GM18858 (cell line): Measurements from ENCODE around the gene TOP2B.

Experiments used
- ATAC-seq: cut with Tn5 transposase; IDR thresholded peaks from one replicate; pipeline ENCODE4 v1.9.1; 2021; ENCODE audit not compliant: unreplicated experiment

Gene TOP2B

GRCh38 chr3:25673738-25674298 lies 9.1 kb upstream of the TOP2B start:
- ATAC-seq: no peak

GRCh38 chr3:25665315-25666280 lies 891 bp upstream of the TOP2B start:
- peak; percentile 15 for ATAC-seq

GRCh38 chr3:25663869-25664811 lies 567 bp downstream of the TOP2B start:
- peak; percentile 21 for ATAC-seq

GRCh38 chr3:25663347-25663868 lies 1.3 kb downstream of the TOP2B start:
- peak; percentile 13 for ATAC-seq

GRCh38 chr3:25662736-25663320 lies 1.9 kb downstream of the TOP2B start:
- no peak for ATAC-seq

GRCh38 chr3:25661694-25662437 lies 2.8 kb downstream of the TOP2B start:
- ATAC-seq: no peak

GRCh38 chr3:25658836-25659235 lies 5.9 kb downstream of the TOP2B start:
- no peak for ATAC-seq

GRCh38 chr3:25657293-25657692 lies 7.4 kb downstream of the TOP2B start:
- ATAC-seq: no peak

GRCh38 chr3:25655659-25656058 lies 9.0 kb downstream of the TOP2B start:
- ATAC-seq: no peak

GRCh38 chr3:25654576-25654975 lies 10.1 kb downstream of the TOP2B start:
- no peak for ATAC-seq

GRCh38 chr3:25653322-25653721 lies 11.4 kb downstream of the TOP2B start:
- ATAC-seq: no peak

GRCh38 chr3:25652921-25653320 lies 11.8 kb downstream of the TOP2B start:
- ATAC-seq: no peak

- ATAC-seq: no peak
These were observed 15.5 kb downstream of the TOP2B start for GRCh38 chr3:25648925-25649830.

GRCh38 chr3:25648107-25648535 lies 16.6 kb downstream of the TOP2B start:
- peak; percentile 92 for ATAC-seq

GRCh38 chr3:25635038-25635437 lies 29.7 kb downstream of the TOP2B start:
- ATAC-seq: no peak

- ATAC-seq: peak; percentile 42
These were observed 30.8 kb downstream of the TOP2B start for GRCh38 chr3:25633919-25634318.

GRCh38 chr3:25631989-25632388 lies 32.7 kb downstream of the TOP2B start:
- no peak for ATAC-seq

- ATAC-seq: no peak
These were observed 43.6 kb downstream of the TOP2B start for GRCh38 chr3:25621087-25621486.

- ATAC-seq: no peak
These were observed 44.2 kb downstream of the TOP2B start for GRCh38 chr3:25620493-25620892.
